MCF 10A (cell line): ENCODE results near the gene TNC. TPM values are rescaled to one million over a fixed set of nuclear protein-coding genes. Genes with fewer than 3 reads are reported as not detected.
A peak's percentile ranks its signal among the peaks of the same experiment; 100 is the strongest.
"Not testable (repeated sequence)": the region's sequence is repeated elsewhere in the genome, so short reads cannot be mapped to it uniquely, and the experiment has no call there.

Experiments used
- BruUV-seq: library from RNA; stranded (reverse); fragments of 400-500 nt; replicated peaks from 2 replicates; lab custom pipeline; 2021; lab: Mats Ljungman, UMichigan
- CTCF ChIA-PET: fragments of 300-600 bp; sonication (Branson Sonifier 250); formaldehyde crosslinking; extraction: SDS; loops from one replicate; lab custom pipeline; 2021; ENCODE audit warnings: antibody characterized with exemption, inconsistent platforms; lab: Yijun Ruan, JAX
- POLR2A ChIA-PET: fragments of 300-600, 350-650 bp; sonication (Branson Sonifier 250); formaldehyde crosslinking; extraction: SDS; loops from one replicate; lab custom pipeline; 2020; ENCODE audit warnings: antibody characterized with exemption, inconsistent platforms; lab: Yijun Ruan, JAX
- DNase-seq: peaks from one replicate; pipeline ENCODE4 v3.0.0-alpha.2; 2018; ENCODE audit not compliant: unreplicated experiment
- H3K27ac Mint-ChIP-seq: one replicate; pipeline ENCODE4 v1.8.0; 2022; ENCODE audit warnings: mild to moderate bottlenecking, low read depth, mixed read lengths; ENCODE audit not compliant: unreplicated experiment
- H3K27me3 Mint-ChIP-seq: one replicate; pipeline ENCODE4 v1.8.0; 2022; ENCODE audit warnings: mixed read lengths; ENCODE audit not compliant: insufficient read depth, unreplicated experiment
- H3K36me3 Mint-ChIP-seq: one replicate; pipeline ENCODE4 v1.8.0; 2022; ENCODE audit warnings: mild to moderate bottlenecking, moderate library complexity, mixed read lengths; ENCODE audit not compliant: insufficient read depth, unreplicated experiment
- H3K4me1 Mint-ChIP-seq: one replicate; pipeline ENCODE4 v1.8.0; 2022; ENCODE audit warnings: mixed read lengths; ENCODE audit not compliant: insufficient read depth, unreplicated experiment
- H3K4me3 Mint-ChIP-seq: one replicate; pipeline ENCODE4 v1.8.0; 2022; ENCODE audit warnings: mild to moderate bottlenecking, moderate library complexity, mixed read lengths; ENCODE audit not compliant: unreplicated experiment
- H3K9me3 Mint-ChIP-seq: one replicate; pipeline ENCODE4 v1.8.0; 2022; ENCODE audit warnings: mixed read lengths; ENCODE audit not compliant: unreplicated experiment
- intact Hi-C: fragments of 100-400 bp; cut with micrococcal nuclease; formaldehyde crosslinking; loops from 2 replicates; pipeline ENCODE4 v1.14.1; 2022
- total RNA-seq: library from RNA; stranded (reverse); gene quantifications from 2 replicates; pipeline ENCODE4 v1.2.3, GENCODE V29; 2022
- TF ChIP-seq, protein P1 (sequence below): fragments of 200-600 bp; IDR thresholded peaks from one replicate; pipeline ENCODE4 v1.8.0; 2022; ENCODE audit warnings: antibody characterized with exemption, mild to moderate bottlenecking; ENCODE audit not compliant: unreplicated experiment

Gene TNC
- total RNA-seq, 1 experiment from 2014 or later = 49.8 TPM

DNA sequence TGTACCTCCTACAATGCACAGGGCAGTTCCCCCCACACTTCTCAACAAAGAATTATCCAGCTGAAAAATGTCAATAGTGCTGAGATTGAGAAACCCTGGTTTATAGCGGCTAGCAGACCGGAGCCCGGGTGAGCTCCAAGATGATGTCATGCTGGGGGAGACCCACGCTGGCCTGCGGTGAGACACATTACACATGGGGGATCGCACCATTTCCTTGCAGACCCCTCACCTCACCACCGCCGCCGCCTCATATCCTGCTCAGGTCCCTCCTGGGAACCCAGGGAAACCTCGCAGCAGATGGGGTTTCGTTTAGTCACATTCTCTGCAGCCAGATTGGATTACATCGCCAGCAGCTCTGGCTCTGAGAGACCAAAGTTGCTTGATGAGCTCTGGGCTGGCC is 14.7 kb upstream of the TNC start:
- Mint-ChIP-seq H3K4me3 (no peak overlapping the region), H3K9me3 (no peaks in the 10 kb centered on the region), H3K27ac (no peak overlapping the region), H3K4me1 (no peaks in the 10 kb centered on the region), H3K27me3 (no peaks in the 10 kb centered on the region), H3K36me3 (no peaks in the 10 kb centered on the region)
- TF ChIP-seq, protein P1, sequence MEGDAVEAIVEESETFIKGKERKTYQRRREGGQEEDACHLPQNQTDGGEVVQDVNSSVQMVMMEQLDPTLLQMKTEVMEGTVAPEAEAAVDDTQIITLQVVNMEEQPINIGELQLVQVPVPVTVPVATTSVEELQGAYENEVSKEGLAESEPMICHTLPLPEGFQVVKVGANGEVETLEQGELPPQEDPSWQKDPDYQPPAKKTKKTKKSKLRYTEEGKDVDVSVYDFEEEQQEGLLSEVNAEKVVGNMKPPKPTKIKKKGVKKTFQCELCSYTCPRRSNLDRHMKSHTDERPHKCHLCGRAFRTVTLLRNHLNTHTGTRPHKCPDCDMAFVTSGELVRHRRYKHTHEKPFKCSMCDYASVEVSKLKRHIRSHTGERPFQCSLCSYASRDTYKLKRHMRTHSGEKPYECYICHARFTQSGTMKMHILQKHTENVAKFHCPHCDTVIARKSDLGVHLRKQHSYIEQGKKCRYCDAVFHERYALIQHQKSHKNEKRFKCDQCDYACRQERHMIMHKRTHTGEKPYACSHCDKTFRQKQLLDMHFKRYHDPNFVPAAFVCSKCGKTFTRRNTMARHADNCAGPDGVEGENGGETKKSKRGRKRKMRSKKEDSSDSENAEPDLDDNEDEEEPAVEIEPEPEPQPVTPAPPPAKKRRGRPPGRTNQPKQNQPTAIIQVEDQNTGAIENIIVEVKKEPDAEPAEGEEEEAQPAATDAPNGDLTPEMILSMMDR = no peak
- intact Hi-C loops = no loop called here
- ChIA-PET POLR2A (no interaction called here), CTCF (interaction anchor here (0.7 kb wide), 2 partner anchors 14 to 18 kb away, joined by 3 to 4 read pairs; no protein-coding TSS in a partner anchor)
- BruUV-seq = no TSS peak
- DNase-seq = no peak

- BruUV-seq = no TSS peak
- Mint-ChIP-seq H3K36me3 (no peaks in the 10 kb centered on the region), H3K4me3 (no peak overlapping the region), H3K9me3 (peaks cover 6% of the 10 kb centered on the region), H3K27ac (no peak overlapping the region), H3K4me1 (peaks cover 7% of the 10 kb centered on the region), H3K27me3 (no peaks in the 10 kb centered on the region)
- intact Hi-C loops = no loop called here
- TF ChIP-seq, protein P1 = no peak
- CTCF ChIA-PET = interaction anchor here (0.6 kb wide), 1 partner anchor 200 kb away, joined by 4 read pairs; the partner anchor contains the start of gene TNFSF8
- POLR2A ChIA-PET = no interaction called here
- no peak for DNase-seq
These were observed 12.2 kb upstream of the TNC start for GRCh38 chr9:115130176-115130575.

DNA sequence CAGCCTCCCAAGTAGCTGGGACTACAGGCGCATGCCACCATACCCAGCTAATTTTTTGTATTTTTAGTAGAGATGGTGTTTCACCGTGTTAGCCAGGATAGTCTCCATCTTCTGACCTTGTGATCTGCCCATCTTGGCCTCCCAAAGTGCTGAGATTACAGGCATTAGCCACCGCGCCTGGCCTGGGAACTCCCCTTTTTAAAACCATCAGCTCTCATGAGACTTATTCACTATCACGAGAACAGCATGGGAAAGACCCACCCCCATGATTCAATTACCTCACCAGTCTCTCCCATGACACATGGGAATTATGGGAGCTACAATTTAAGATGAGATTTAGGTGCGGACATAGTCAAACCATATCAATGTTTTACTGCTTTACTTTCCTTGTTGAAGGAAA is 10.8 kb upstream of the TNC start:
- not testable (repeated sequence) for BruUV-seq

DNA sequence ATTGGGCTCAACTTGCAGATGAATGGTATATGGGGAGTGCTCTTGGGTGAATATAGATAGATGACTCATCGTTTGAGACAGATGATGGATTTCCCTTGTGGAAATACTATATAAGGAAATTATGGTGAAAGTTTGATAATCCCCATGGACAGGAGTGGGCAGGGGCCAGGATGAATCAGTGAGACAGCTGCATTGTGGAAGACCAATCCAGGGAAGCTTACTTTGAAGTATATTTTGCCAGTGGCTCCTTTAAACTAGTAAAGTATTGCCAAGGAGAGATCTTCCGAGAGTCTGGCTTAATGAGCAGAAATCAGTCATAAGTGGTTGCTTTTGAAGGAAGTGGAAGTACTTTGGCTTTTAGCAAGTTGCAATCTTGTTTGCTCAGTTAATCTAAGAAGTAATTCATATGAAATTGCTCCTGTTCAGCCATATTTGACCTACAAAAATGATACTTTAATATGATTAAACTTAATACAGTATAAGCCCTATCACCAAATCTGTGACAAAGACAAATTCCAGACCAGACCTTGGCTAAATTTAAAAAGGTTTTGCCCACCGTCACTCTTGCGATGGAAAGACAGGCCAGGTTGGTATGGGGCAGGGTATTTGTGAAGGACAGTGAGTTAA is 9.3 kb upstream of the TNC start:
- intact Hi-C loops = no loop called here
- Mint-ChIP-seq H3K27ac (peak overlapping the region; percentile 22), H3K4me1 (peaks cover 7% of the 10 kb centered on the region), H3K4me3 (no peak overlapping the region), H3K9me3 (peaks cover 8% of the 10 kb centered on the region), H3K36me3 (no peaks in the 10 kb centered on the region), H3K27me3 (no peaks in the 10 kb centered on the region)
- ChIA-PET POLR2A (no interaction called here), CTCF (interaction anchor here (0.9 kb wide), 1 partner anchor 9 kb away, joined by 3 read pairs; the partner anchor contains the start of gene TNC)
- peak; percentile 80 for DNase-seq
- BruUV-seq = no TSS peak
- TF ChIP-seq, protein P1 = no peak

More for the DNA sequence above, 10.8 kb upstream of the TNC start:
- DNase-seq, intact Hi-C loops, H3K27ac Mint-ChIP-seq, H3K27me3 Mint-ChIP-seq, H3K4me1 Mint-ChIP-seq, CTCF ChIA-PET, H3K9me3 Mint-ChIP-seq, H3K4me3 Mint-ChIP-seq, H3K36me3 Mint-ChIP-seq: not testable (repeated sequence)
- POLR2A ChIA-PET = interaction anchor here (1.3 kb wide), 1 partner anchor 10 kb away, joined by 4 read pairs; the partner anchor contains the start of gene TNC
